HUES48 (cell line): ENCODE data around the gene TDRD9.

ENCODE experiments used
- H3K27ac ChIP-seq: one replicate; pipeline ENCODE4 v1.7.0; 2013; ENCODE audit warnings: low read depth, low read length, inconsistent platforms
- H3K27me3 ChIP-seq: 2 replicates; pipeline ENCODE4 v1.6.1; 2013; ENCODE audit warnings: mild to moderate bottlenecking, low read length; ENCODE audit not compliant: control insufficient read depth, insufficient read depth
- H3K36me3 ChIP-seq: 2 replicates; pipeline ENCODE4 v1.6.1; 2013; ENCODE audit warnings: low read length; ENCODE audit not compliant: control insufficient read depth, insufficient read depth
- H3K4me1 ChIP-seq: 2 replicates; pipeline ENCODE4 v1.6.1; 2013; ENCODE audit warnings: mild to moderate bottlenecking, low read length; ENCODE audit not compliant: control insufficient read depth, insufficient read depth
- H3K4me3 ChIP-seq: 2 replicates; pipeline ENCODE4 v1.5.1; 2013; ENCODE audit warnings: mild to moderate bottlenecking, low read depth, low read length
- H3K9ac ChIP-seq: 2 replicates; pipeline ENCODE4 v1.6.1; 2013; ENCODE audit warnings: mild to moderate bottlenecking, low read depth, low read length, moderate library complexity
- H3K9me3 ChIP-seq: 2 replicates; pipeline ENCODE4 v1.6.1; 2013; ENCODE audit warnings: low read length; ENCODE audit not compliant: control insufficient read depth, insufficient read depth

TDRD9 gene

DNA sequence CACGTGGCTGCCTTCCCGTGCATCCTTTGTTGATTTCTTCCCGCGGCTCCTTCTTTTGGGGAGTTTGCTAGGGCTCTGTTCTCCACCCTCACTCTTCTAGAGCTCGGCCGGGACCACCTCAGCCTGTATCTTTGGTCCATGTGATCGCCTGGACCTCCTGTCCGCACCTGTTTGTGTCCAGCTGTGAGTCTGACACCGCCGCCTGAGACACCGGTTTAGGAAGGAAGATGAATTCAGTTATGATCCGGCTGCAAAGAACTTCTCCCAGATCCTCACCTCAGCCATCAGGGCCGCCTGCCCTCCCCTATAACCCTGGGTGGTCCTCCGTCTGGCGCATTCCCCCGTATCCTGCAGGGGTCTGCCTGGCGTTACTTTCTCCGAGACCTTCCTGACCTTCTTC, 690 bp upstream of the TDRD9 start:
- no peaks in the 10 kb centered on the region for H3K36me3 ChIP-seq
- no peaks in the 10 kb centered on the region for H3K27me3 ChIP-seq
- H3K27ac ChIP-seq = no peak overlapping the region
- H3K4me1 ChIP-seq = no peaks in the 10 kb centered on the region
- no peaks in the 10 kb centered on the region for H3K9me3 ChIP-seq
- no peak overlapping the region for H3K4me3 ChIP-seq
- no peak overlapping the region for H3K9ac ChIP-seq

DNA sequence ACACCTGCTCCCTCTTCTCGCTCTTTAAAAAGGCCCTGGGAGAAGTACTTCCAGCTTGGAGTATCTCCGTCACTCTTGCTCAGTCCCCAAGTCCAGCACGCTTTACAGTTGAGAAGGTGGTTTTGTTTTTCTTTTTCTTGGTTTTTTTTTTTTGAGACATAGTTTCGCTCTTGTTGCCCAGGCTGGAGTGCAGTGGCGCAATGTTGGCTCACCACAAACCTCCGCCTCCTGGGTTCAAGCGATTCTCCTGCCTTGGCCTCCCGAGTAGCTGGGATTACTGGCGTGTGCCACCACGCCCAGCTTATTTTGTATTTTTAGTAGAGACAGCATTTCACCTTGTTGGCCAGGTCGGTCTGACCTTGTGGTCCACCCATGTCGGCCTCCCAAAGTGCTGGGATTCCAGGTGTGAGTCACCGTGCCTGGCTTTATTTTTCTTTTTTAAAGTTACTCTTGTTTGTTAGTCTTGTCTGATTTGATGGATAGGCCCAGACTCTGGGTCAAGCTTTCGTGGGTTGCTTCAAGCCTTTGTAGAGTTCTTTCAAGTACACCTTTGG, 1.9 kb downstream of the TDRD9 start:
- Histone ChIP-seq H3K9ac (no peak overlapping the region), H3K27ac (no peak overlapping the region), H3K27me3 (no peaks in the 10 kb centered on the region)

DNA sequence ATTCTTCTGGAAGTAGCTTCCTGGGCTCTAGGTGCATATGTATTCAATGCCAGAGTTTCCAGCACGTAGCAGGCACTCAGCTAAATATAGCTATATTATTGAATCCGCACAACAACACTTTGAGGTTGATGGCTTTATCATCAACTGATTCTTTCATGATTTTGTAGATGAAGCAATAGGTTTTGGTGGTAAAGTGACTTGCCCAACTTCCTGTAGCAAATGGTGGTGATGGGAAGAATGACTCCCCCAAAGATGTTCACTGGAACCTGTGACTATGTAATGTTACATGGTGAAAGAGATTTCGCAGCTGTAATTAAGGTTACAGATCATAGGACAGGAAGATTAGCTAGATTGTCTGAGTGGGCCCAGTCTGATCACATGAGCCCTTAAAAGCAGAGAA, 3.2 kb downstream of the TDRD9 start:
- no peak overlapping the region for H3K9ac ChIP-seq
- H3K27ac ChIP-seq = no peak overlapping the region
- no peaks in the 10 kb centered on the region for H3K36me3 ChIP-seq
- H3K9me3 ChIP-seq = no peaks in the 10 kb centered on the region
- no peaks in the 10 kb centered on the region for H3K27me3 ChIP-seq
- H3K4me3 ChIP-seq = no peak overlapping the region
- no peaks in the 10 kb centered on the region for H3K4me1 ChIP-seq

More for the DNA sequence above, 1.9 kb downstream of the TDRD9 start:
- Histone ChIP-seq H3K4me1 (no peaks in the 10 kb centered on the region), H3K36me3 (no peaks in the 10 kb centered on the region), H3K4me3 (no peak overlapping the region), H3K9me3 (no peaks in the 10 kb centered on the region)

DNA sequence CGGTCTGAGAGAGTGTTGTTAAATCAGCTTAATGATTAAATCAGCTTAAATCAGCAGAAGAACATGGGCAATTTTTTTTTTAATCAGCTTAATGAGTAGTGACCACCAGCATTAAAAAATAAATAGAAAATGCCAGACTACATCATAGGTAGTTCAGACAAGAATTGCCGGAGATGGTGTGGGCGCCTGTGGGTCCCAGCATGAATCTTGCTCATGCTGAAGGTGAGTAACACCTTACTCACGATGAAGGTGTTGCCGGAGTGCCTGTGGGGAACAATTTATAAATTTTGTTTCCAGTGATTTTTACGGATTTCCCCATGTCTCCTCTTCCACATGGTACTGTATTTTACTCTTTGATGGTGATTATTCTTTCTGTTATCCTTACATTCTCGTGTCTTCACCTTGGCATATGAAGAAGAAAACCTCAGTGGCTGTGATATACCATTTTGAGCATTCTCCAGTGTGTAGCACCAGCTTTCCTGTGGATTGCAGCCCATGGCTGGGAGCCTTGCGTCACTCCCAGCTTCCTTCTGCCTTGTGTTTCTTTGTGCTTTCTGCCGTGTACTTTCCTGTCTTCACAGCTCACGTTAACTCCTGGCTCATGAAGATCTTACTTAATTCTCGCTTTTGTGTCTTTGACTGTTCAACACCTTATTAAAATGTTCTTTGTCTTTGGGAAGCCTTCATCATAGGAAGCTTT, 4.7 kb downstream of the TDRD9 start:
- no peak overlapping the region for H3K27ac ChIP-seq
- no peak overlapping the region for H3K9ac ChIP-seq
- H3K4me1 ChIP-seq = no peaks in the 10 kb centered on the region
- no peaks in the 10 kb centered on the region for H3K27me3 ChIP-seq
- H3K4me3 ChIP-seq = no peak overlapping the region
- no peaks in the 10 kb centered on the region for H3K36me3 ChIP-seq
- no peaks in the 10 kb centered on the region for H3K9me3 ChIP-seq

GRCh38 chr14:103935102-103935501, 6.8 kb downstream of the TDRD9 start:
- Histone ChIP-seq H3K9me3 (no peaks in the 10 kb centered on the region), H3K36me3 (no peaks in the 10 kb centered on the region), H3K27me3 (no peaks in the 10 kb centered on the region), H3K27ac (no peak overlapping the region), H3K4me3 (no peak overlapping the region), H3K9ac (no peak overlapping the region), H3K4me1 (no peaks in the 10 kb centered on the region)

GRCh38 chr14:103941462-103941861, 13.2 kb downstream of the TDRD9 start:
- Histone ChIP-seq H3K4me3 (no peak overlapping the region), H3K36me3 (no peaks in the 10 kb centered on the region), H3K27me3 (no peaks in the 10 kb centered on the region), H3K9me3 (no peaks in the 10 kb centered on the region), H3K4me1 (no peaks in the 10 kb centered on the region), H3K9ac (no peak overlapping the region), H3K27ac (no peak overlapping the region)

- Histone ChIP-seq H3K4me3 (no peak within 1 kb of the TSS), H3K27me3 (no peaks in the 10 kb centered on the region), H3K27ac (no peak within 1 kb of the TSS), H3K4me1 (no peaks in the 10 kb centered on the region), H3K9me3 (0 out of 2 replicates have a peak, but pooled peaks cover 3% of the 10 kb centered on the region), H3K36me3 (no peaks in the 10 kb centered on the region), H3K9ac (no peak within 1 kb of the TSS)
These were observed 13.9 kb downstream of the TDRD9 start, which contains the start of gene RD3L for GRCh38 chr14:103941973-103942736. Gene RD3L (minus strand): TSS chr14:103942529. CDS start chr14:103941695, 834 bp downstream.

GRCh38 chr14:103943673-103944072, 15.4 kb downstream of the TDRD9 start:
- no peak overlapping the region for H3K9ac ChIP-seq
- H3K4me3 ChIP-seq = no peak overlapping the region
- H3K27ac ChIP-seq = no peak overlapping the region
- H3K27me3 ChIP-seq = no peaks in the 10 kb centered on the region
- 0 out of 2 replicates have a peak, but pooled peaks cover 3% of the 10 kb centered on the region for H3K9me3 ChIP-seq
- H3K4me1 ChIP-seq = no peaks in the 10 kb centered on the region
- no peaks in the 10 kb centered on the region for H3K36me3 ChIP-seq

GRCh38 chr14:103946975-103947374, 18.7 kb downstream of the TDRD9 start:
- Histone ChIP-seq H3K4me3 (no peak overlapping the region), H3K4me1 (no peaks in the 10 kb centered on the region), H3K9me3 (0 out of 2 replicates have a peak, but pooled peaks cover 3% of the 10 kb centered on the region), H3K27me3 (no peaks in the 10 kb centered on the region), H3K36me3 (no peaks in the 10 kb centered on the region), H3K27ac (no peak overlapping the region), H3K9ac (no peak overlapping the region)

DNA sequence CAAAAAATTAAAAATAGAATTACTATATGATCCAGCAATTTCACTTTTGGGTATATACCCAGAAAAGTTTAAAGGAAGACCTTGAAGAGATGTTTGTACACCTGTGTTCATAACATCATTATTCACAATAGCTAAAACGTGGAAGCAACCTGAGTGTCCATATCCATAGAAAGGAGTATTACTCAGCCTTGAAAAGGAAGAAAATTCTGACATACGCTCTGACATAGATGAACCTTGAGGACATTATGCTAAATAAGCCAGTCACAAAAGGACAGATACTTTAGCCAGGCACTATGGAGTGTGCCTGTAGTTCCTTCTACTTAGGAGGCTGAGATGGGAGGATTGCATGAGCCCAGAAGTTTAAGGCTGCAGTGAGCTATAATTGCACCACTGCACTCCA, 20.2 kb downstream of the TDRD9 start:
- no peak overlapping the region for H3K27ac ChIP-seq
- H3K4me1 ChIP-seq = no peaks in the 10 kb centered on the region
- H3K9me3 ChIP-seq = 0 out of 2 replicates have a peak, but pooled peaks cover 3% of the 10 kb centered on the region
- no peaks in the 10 kb centered on the region for H3K36me3 ChIP-seq
- no peak overlapping the region for H3K9ac ChIP-seq
- H3K27me3 ChIP-seq = no peaks in the 10 kb centered on the region
- no peak overlapping the region for H3K4me3 ChIP-seq
